NCI-H82 treated with DMSO at 0.1 percent for 48 hours (cell line): ENCODE results near the gene NOP9.

Source experiments
- DNase-seq: peaks from one replicate; lab custom pipeline; 2025; ENCODE audit not compliant: unreplicated experiment; lab: John Stamatoyannopoulos, UW

Gene NOP9

DNA sequence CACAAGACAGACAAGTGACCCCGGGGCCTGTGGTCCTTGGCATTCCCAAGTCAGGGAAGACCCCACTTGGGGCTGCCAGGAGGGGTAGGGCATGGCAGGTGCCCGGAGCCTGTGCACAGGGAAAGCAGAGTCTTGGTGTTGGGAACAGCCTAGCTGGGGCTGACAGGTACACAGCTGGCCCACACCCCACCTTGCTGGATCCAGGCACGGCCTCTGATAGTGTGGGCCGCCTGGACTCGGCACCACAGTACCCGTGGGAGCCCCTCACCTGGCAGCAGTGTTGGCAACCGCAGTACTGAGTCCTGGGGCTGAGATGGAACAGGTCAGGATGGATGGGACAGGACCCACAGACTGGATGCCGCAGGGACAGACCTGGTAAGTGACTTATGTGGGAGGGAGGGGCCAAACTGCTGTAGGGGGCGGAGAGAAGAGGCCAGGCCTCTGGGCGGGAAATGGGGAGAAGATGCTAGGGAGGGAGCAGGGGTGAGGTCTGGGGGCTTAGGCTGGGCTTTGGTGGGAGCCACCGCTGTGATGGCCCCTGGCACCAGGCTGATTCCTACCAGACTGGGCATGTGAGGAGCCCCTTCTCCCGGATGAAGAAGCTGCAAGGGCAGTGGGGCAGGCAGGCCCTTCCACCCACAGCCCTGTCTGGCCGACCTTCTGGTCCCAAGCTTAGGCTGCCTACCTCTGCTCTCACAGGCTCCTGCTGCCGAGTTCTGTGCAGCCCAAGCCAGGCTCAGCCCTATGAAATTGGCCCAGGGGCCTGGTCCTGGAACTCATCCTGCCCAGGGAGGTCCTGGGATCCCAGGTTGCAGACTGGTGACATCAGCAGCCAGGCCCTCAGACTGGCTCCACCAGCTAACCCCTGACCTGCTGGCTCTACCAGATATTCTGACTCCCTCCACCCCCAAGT is 36.6 kb upstream of the NOP9 start, which contains the start of gene TGM1:
Gene TGM1, minus strand, starts transcription at position 357 of the 913 bp plus-strand sequence. CDS start 825 bp downstream, outside the sequence.
- no peak for DNase-seq

DNA sequence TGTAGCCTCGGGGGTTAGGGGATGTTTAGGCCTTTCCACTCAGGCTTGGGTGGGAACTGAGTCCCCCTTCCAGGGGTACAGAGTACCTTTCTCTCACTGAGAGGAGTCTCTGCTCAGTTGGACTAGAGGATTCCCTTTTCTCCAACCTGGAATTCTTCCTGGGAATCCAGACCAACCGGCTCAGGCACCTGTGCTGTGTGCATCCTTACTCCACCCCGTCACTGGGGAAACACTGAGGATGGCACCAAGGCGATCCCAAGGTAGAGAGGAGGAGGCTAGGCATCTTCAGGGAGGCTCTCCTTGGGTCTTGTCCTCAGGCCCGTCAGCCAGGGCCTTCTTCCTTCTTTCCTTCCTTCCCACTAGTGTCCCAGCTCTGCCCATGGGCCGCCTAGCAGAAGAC is 35.8 kb upstream of the NOP9 start:
- no peak for DNase-seq

DNA sequence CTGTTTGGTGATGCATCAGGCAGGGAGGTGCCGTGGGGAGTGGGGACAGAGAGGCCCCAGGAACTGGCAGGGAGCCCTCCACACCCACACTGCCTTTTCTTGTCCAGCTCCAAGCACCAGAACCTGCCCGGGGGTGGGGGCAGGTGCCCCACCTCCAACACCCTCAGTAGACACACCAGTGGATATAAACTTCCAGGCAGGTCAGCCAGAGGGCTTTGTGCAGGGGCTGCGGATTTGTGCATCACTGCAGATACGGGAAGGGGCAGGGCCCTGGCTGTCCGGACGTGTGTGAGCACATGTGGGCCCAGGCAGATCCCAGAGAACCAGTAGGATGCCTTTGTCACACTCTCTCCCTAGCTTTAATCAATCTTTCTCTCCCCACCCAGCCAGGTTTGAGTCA is 35.4 kb upstream of the NOP9 start:
- DNase-seq: no peak

DNA sequence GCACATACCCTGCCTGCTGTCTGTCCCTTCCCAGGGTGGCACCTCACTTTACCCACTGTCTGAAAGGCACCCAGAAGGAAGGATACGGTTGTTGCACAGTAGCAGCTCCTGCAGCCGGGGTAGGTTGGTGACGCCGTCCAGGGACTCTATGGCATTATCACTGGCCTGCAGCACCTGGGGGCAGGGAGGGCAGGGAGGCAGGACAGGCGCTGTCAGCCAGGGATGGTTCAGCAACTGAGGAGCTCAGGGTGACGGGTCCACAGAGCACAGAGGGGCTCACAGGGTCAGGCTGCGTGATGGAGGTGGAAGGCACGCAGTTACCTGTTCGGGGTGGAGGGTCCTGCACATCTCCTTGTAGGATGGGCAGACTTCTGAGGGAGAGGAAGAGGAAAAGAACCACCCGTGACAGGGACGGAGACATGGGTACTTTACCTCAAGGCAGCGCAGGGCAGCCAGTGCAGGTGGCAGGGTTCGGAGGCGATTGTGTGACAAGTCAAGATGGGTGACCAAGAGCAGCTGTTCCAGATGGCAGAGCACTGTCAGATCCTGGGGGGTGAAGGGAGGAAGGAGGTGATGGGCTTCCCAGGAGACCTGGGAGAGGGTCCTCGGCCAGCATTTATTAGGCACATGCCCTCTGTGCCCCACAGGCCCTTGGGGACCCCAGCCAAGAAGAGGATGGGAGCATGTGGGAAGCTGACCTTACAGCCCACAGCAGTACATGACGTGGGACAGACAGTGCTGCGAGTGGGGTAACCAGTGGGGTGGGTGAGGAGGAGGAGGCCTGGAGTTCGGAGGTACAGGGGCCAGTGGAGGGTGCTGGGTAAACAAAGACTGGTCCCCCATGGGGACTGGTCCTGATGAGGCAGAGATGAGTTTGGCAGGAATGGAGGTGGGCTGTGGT is 33.1 kb upstream of the NOP9 start:
- DNase-seq: no peak

DNA sequence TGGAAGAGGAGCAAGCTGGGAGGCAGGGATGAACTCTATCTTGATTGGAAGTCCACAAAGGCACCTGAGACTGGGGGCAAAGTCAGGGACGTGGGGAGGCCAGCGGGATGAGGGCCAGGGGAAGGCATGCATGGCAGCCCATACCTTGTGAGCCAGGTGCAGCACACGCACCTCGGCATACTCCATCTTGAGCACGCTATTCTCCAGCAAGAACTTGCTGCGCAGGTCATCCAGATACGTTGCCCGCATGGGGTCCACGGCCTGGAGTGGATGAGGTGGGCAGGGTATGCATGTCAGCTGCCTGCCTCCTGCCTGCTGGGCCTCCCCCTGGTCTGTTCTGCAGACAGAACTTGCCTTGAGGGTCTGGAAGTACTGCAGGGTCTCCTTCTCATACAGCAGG is 32.1 kb upstream of the NOP9 start:
- no peak for DNase-seq

DNA sequence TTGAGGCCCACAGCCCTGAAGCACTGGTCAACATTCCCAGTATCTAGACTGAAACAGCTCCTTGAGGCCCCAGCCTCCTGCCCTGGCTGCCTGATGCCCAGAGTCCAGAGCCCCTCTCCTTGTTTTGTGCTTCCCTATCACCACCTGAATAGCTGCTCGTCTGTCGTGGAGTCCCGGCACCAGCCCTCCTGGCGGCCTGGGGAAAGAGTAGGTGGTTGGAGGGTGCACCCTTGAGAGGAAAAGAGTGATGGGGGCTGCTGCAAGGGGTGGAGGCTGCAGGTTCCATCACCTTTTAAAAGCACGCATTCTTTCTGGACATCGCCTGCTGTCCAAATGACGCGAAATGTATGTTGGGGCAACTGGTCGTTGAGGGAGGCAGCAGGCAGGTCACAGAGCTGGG is 31.4 kb upstream of the NOP9 start:
- no peak for DNase-seq

DNA sequence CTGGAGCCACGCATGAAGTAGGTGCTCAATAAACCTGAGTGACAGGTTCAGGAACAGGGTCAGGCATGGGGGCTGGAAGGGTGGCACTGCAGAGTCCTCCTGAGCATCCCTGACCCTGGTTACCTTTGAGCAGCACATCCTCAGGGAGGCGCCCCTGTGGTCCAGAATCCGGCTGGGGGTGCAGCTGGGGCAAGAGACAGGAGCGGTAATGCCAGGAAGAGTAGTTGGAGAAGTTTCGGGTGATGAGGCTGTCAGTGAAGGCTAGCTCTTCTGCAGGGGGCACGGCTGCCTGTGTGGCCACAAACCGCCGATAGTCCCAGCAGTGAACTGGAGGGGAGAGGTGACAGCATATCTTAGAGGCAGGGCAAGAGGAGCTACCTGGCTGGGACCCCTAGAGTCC is 30.3 kb upstream of the NOP9 start:
- DNase-seq: no peak

DNA sequence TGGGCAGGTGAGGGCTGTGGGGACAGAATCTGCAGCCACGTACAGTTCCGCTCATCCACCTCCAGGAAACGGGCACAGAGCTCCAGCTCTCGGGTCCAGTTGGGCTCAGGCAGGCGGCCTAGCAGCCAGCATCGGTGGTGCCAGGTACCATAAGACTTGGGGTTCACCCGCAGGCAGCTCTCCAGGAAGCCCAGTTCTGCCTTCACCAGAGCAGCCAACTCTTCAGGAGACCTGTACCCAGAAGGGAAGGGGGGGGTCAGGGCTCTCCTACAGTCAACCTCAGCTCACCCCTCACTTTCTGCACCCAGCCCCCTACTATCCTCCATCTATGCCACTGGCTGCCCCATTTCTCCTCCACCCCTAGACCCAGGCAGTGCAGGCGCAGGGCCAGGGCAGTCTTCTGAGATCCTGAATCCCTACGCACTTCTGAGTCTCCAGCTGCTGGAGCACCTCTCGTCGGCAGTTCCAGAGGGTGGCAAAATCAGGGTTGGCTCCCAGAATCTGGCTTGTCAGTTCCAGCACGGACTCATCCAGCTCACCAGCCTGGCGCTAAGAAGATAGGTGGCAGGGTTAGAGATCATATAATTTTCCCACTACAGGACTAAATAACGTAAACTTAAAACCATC is 29.6 kb upstream of the NOP9 start:
- no peak for DNase-seq

DNA sequence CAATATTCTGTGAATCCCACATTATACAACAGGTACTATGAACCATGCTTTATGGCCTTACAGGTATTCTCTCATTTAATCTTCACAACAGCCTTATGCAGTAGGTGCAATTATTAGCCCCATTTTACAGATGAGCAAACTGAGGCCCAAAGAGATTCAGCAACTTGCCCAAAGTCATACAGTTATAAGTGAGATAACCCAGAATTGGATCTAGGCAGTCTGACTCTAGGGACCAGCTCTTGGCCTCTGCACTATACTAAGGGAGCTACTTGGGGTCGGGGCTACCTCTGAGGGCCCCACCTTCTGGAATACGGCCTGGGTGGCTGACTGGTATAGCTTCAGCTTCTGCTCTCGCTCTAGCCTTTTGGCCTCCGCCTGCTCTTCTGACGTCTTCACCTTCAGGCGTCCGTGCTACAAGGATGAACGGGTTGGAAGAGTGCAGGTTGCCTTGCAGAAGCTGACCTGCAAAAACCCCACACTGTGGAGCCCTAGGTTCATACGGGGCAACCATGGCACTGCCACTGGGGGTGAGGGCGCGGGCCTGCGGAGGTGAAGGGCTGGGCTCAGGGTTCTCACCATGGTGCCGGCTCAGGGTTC is 29.0 kb upstream of the NOP9 start:
- DNase-seq: no peak

DNA sequence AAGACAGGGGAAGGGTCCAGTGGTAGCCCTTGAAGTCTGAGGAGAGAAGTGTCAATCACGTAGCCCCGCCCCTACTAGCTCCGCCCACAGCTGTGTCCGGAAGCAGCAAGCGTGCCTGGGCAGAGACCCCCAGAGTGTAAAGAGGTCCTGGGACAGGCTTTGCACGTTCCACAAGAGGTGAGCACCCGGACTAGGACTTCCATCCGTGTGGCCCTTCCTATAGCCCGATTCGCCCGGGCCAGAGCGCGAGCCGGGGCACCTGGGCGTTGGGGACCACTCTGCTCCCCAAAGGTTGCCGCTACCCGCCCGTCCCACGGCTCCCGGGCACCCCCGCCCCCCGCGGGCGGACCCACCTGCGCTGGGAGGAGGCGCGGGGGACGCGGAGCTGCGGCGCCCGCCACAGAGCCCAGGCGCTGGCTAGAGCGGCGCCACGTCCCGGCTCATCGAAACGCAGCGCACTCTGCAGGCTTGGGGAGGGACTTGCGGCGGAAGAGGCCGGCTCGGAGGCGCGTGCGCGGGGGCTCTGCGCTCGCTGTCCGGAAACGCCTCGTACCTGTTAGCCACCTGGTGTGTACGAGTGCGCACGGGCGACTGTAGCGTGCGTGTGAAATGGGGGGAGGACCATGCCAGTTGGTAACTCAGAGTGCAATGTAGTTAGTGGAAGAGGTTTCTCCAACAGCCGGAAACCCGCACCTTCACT is 28.4 kb upstream of the NOP9 start, which contains the start of gene RABGGTA:
Gene RABGGTA, minus strand, starts transcription at position 464 of the 700 bp plus-strand sequence. CDS start 482 bp downstream, outside the sequence.
- peak; percentile 63 for DNase-seq

DNA sequence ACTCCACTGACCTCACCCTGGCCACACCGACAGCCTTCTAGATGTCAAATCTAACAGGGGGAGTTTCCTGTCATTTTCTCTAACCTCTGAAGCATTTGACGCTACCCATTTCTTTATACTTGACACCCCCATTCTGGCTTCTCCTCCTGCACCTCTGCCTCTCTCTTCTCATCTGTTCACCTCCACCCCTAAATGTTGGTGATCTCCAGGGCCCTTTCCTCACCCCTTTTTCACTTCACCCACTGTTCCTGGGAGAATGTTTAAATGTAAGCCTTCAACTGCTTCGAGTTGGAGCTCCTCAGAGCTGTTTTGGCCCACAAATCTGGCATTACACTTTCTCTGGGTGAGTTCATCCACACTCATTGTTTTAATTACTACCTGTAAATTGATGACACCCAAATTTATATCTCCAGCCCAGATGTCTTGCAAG is 27.8 kb upstream of the NOP9 start:
- DNase-seq: no peak

DNA sequence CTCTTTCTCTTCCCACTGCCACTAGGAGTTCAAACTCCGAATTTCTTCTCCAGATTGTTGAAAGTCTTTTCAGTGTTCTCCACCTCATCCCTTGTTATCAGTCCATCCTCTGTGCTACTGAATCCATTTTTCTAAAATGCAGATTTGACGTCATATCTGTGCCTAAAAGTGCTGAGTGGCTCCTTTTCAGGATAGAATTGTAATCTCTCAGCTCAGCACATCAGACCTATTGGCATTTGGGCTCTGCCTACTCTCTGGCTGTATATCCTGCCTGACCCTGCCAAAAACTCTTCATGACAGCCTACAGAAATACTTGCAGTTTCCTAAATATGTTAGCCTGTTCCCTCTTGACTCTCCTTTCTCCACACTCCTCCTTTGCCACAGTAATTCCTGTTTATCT is 27.2 kb upstream of the NOP9 start:
- DNase-seq: no peak

DNA sequence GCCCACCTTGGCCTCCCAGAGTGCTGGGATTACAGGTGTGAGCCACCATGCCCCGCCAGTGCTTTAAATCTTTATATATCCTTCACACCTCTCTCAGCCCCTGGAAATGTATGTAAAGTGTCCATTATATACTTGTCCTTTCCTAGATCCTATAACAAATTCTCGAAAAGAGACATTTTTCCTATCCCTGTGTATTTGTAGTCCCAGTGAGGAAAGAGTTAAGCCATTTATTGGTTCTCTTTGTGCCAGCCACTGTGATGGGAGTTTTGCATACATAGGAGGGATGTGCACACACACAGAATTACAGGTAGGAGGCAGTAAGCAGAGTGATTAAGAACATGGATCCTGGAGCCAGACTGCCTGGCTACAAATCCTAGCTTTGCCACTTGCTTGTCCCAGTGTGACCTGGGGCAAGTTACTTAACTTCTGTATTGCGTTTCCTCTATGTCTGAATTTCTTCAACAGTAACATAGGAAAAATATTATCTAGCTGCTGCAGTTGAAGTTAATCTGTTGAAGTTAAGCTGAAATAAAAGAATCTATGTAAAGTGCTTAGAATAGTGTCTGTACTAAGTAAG is 26.1 kb upstream of the NOP9 start:
- no peak for DNase-seq

DNA sequence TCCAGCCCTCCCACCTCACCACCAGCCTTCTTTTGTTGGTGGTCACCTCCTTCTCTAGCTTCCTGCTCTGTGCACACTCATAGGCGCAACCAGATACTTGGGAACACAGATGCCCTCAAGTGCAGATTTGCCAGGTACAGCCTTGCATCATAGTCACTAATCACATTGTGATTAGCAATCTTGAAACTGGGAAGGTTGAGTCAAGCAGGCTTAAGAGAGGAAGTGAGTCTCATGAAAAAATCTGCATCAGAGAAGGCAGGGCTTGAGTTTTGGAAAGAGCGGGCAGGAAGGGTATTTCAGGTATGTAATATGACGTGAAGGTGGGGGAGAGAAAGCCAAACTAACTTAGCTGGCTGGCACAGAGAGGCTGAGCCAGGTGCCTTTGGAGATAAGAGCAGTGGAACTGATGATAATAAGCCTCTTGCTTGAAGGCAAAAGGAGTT is 25.5 kb upstream of the NOP9 start:
- no peak for DNase-seq

DNA sequence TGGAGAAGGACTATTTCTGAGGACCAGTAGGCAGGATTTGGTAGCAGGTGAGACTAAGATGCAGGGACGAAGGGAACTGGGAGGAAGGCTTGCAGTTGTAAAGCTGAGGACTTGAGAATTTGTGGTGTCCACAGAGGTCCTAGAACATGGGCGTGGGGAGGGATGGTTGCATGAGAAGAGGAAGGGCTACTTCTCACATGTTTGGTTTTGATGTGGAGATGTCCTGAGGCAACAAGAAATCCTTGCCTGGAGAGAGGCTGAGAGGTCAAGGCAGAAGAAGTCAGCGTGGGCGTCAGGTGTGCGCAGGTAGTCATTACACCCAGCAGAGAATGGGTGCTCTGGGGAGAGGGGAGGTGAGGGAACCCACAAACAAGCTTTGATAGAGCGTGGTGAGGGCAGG is 22.6 kb upstream of the NOP9 start:
- DNase-seq: no peak

DNA sequence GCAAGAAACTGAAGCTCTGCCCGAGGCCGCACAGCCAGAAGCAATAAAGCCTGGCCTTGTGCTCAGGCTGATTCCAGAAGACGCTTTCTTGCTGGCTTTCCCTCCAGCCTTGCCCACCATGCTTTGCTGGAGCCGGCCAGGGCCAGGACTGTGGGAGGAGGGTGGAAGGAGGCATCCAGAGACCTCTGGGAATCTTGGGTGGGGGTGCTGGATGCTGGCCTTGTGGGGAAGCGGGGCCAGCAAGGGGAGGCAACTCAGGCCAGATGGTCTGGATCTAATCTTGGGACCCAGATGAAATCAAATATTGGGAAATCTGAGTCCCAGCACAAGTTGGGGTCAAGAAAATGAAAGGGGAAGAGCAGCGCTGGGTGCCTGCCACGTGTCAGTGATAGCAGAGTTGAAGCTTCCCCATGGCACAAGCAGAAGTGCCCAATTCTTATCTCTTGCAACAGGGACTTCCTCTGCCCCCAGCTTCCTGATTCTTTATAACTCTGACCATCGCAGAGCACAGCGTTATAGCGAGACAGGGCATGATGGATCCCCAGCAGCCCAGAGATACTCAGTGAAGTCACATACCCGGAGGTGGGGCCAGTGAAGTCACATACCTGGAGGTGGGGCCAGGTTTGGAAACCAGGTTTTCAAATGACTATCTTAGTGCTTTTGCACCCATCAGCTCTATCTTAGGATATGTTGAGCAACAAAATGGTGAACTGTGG is 21.9 kb upstream of the NOP9 start:
- DNase-seq: no peak

DNA sequence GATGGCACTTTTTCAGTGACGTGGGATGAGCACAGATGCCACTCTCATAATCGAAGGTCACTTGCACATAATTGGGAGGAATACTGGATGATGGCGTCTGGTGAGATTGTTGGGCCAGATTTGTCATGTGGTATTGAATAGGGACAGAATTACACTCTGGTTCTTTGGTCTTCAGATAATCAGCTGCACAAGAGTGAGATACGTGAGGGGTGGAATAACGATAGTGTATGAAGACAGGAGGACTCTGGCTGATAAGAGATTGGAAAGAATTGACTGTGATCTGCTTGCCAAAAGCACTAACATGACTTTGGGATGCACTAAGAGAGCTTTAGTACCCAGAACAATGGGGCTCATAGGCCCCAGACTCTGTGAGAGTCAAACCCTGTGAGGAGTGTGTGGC is 21.2 kb upstream of the NOP9 start:
- no peak for DNase-seq

DNA sequence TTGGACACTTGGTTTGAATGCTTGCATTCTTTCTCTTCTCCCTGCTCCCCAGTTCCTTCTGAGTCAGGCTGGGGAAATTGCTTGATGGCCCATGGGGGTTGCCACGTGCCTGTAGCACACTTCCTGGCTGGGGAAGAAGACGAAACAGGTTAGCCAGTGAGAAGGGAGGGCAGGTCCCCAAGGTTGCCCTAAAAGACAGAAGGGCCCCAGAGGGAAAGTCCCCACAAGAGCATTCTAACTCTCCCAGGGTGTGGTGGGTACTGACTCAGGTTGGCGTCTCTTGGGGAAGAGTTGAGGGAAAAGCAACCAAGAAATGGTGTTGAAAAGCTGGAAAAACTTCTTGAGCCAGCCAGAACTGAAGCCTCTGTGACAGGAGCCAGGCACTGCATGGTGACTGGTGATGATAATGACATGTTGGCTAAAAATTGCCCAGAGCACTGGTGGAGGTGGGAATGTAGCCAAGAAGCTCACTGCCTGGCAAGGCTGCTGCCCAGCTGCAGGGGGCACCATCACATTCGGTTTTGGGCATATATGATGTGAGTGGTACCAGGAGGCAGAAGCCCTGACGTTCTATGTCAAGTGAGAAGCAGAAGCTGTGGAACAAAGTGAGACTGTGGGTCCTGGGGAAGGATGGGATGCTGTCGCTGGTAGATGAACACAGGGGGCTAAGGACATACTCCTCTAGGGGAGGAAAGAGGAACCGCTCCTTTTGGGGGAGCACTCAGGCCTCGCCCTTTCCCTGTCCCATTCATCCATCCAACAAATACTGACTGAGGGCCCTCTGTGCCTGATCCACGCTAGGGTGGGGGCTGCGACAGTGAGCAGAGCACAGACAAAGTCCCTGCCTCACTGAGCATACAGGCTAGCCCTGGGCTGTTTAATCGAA is 20.1 kb upstream of the NOP9 start:
- DNase-seq: no peak
